Measurements from ENCODE around the gene KRTAP3-2.
"Not testable (repeated sequence)": the region's sequence is repeated elsewhere in the genome, so short reads cannot be mapped to it uniquely, and the experiment has no call there.

Gene KRTAP3-2

DNA sequence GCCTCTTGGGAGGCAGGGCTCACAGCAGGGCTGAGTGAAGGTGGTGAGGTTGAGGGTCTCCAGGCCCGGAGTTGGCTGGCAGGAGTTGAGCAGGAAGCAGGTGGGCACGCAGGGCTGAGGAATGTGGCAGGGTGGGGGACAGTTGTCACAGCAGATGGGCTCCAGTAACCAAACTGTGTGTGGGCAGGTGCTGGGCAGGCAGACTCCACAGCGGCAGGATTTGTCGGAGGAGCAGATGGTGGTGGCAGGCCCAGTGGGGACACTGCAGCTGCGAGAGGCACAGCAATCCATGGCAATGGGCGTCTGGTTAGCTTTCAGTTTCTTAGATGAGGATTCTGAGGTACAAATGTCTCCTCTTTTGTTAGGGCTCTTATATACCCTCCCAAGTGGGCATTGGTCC, at the start of gene KRTAP3-2:
TSS of gene KRTAP3-2 (minus strand) at position 344 of the 400 bp plus-strand sequence. CDS start at position 291, 53 bp downstream.
- DNase-seq (ENCODE audit: low spot score): not testable (repeated sequence)

GRCh38 chr17:41049110-41049509, 49.4 kb upstream of the KRTAP3-2 start:
- no peak for DNase-seq (ENCODE audit: low spot score)

DNA sequence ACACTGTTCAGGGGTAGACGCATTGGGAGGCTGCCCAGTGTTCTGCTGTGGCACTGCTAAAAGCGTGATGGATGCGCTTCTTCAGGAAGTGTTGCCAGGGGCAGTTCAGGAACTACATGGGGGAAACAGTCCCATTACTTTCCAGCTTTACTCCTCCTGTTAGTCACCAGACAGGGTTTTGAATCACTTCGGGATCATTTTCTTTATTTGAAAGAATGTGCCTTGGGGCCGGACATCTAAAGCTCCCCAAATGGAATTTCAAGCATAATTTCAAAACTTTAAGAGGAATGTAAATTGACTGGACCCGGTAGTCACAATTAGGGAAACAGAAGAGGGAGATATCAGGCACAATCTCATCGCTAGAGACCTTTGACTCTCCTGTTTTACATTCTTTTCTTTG, 48.7 kb upstream of the KRTAP3-2 start:
- no peak for DNase-seq (ENCODE audit: low spot score)

DNA sequence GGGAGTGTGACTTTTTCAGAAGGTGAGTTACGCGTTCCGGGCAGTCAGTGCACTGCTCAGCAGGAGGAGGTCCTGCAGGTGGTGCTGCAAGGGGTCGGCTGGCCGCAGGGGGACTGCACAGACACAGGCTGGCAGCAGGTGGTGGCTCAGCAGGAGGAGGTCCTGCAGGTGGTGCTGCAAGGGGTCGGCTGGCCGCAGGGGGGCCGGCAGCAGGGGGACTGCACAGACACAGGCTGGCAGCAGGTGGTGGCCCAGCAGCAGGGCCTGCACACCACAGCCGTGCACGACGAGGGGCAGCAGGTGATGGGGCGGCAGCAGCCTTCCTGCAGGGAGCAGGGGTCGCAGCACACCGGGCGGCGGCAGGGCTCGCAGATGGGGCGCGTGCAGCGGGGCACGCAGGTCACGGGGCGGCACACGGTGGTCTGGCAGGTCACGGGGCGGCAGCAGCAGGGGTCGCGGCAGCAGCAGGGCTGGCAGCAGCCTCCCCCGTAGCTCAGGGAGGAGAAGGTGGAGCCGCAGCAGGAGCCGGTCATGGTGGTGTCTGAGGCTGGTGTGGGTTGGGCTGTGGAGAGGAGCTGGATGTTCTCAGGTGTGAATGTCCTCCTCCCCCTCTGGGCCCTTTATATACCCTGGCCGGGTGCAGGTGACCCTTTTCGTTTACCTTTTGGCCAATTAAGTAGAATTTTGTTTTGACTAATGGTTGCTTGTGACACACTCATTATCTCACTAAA, 47.2 kb upstream of the KRTAP3-2 start, which contains the start of gene KRTAP2-1:
TSS of gene KRTAP2-1 (minus strand) at position 582 of the 731 bp plus-strand sequence. CDS start at position 533, 49 bp downstream.
- DNase-seq (ENCODE audit: low spot score): not testable (repeated sequence)

GRCh38 chr17:41042953-41043352, 43.2 kb upstream of the KRTAP3-2 start:
- DNase-seq (ENCODE audit: low spot score): no peak

- DNase-seq (ENCODE audit: low spot score): not testable (repeated sequence)
Observed at GRCh38 chr17:41040783-41041571, 41.3 kb upstream of the KRTAP3-2 start, which contains the start of gene KRTAP1-1. KRTAP1-1 (minus strand) TSS chr17:41041450; CDS start chr17:41041397, 53 bp downstream.

- DNase-seq (ENCODE audit: low spot score): no peak
Observed at GRCh38 chr17:41037853-41038350, 38.2 kb upstream of the KRTAP3-2 start.

- not testable (repeated sequence) for DNase-seq (ENCODE audit: low spot score)
Observed at GRCh38 chr17:41034346-41034935, 34.7 kb upstream of the KRTAP3-2 start, which contains the start of gene KRTAP1-3. KRTAP1-3 (minus strand) TSS chr17:41034874; CDS start chr17:41034821, 53 bp downstream.

DNA sequence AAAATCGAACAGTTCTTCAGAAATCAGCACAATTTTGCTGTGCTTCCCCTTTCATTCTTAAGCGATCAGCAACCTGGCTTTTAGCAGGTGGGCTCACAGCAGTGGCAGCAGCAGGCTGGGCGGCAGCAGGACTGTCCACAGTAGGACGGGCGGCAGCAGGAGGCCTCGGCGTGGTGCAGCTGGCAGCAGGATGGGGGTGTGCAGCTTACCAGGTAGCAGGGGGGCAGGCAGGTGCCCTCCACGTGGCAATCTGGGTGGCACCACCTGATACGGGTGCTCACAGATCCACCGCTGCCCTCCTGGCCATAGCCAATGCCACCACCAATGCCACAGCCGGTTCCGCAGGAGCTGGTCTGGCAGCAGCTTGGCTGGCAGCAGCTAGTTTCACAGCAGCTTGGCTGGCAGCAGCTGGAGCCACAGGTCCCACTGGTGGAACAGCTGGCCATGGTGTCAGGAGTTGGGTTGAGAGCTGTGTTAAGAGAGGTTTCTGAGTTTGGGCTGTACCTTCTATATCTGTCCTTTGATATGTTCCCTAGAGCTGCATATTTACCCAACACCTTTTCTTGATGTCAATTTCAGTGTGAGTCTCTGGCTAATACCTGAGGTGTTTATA, 30.0 kb upstream of the KRTAP3-2 start, which contains the start of gene KRTAP1-4:
TSS of gene KRTAP1-4 (minus strand) at position 563 of the 613 bp plus-strand sequence. CDS start at position 446, 117 bp downstream.
- DNase-seq (ENCODE audit: low spot score): no peak

GRCh38 chr17:41026715-41027471, 27.2 kb upstream of the KRTAP3-2 start, which contains the start of gene KRTAP1-5:
KRTAP1-5 (minus strand) TSS chr17:41027208; CDS start chr17:41027155, 53 bp downstream.
- no peak for DNase-seq (ENCODE audit: low spot score)

DNA sequence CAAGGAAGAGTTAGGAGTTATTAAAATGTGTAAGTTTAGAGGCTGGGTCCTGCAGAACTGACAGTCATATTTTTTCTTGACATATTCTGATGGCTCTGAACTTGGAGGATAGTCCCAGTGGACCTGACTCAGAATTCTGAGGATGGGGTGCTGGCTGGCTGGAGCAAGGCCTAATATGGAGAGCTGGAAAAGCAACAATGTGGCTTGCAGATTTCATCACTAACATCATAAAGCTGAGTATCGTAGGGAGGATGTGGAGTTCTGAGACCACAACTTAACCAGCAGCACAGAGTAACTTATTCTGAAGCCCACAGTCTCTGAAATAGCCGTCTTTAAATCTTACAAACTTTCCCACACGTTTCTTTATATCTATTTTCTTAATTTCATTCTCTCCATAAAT, 25.0 kb upstream of the KRTAP3-2 start:
- DNase-seq (ENCODE audit: low spot score): no peak

DNA sequence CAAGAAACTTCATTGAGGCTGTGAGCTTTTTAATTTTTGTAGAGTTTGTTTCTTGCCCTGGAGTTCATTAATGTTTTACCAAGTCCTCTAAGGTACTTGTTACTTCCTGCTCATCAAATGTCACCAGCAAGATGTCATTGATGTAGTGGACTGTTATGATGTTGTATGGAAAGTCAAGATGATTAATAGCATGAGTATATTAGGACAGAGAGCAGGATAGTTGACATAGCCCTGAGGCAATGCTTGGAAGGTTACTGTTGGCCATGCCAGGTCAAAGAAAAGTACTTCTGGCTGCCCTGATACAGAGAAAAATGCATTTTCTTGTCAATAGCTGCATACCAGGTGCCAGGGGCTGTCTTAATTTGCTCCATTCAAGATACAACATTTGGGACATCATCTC, 20.6 kb upstream of the KRTAP3-2 start:
- no peak for DNase-seq (ENCODE audit: low spot score)

DNA sequence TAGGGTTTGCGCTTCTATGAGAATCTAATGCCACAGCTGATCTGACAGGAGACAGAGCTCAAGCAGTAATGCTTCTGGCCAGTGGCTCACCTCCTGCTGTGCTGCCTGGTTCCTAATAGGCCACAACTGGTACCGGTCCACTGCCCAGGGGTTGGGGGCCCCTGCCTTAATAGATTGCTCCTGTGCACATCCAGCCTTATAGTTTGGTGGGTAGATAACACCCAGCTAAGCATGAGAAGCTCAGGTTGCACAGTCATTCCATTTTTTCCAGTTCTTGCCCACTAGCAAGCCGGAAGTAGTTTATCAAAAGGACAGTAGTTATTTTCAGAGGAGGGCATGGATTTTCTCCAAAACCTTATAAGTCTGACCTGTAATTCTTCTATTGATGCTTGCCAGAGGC, 19.7 kb upstream of the KRTAP3-2 start:
- DNase-seq (ENCODE audit: low spot score): no peak

GRCh38 chr17:41018541-41018940, 18.8 kb upstream of the KRTAP3-2 start:
- no peak for DNase-seq (ENCODE audit: low spot score)

DNA sequence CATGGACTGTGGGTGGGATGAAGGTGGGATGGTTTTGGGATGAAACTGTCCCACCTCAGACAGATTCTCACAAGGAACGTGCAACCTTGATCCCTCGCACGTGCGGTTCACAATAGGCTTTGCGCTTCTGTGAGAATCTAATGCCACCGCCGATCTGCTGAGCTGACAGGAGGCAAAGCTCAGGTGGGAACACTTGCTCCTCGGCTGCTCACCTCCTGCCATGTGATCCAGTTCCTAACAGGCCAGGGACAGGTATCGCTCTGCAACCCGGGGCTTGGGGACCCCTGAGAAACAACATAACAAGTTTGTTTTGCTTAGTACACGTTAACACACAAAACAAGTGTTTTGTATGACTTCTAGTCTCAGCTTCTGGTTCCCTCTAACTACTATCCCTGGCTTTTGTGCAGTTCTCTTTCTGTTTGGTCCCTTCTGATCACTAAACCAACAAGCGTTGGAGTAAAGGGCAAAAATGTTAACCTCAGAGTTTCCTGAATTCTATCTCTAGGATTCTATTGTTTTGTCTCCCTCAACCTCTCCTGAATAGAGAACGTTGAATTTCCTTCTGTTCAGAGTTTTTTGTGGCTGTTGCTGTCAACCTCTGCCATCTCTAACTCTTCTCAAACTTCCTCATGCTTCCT, 17.0 kb upstream of the KRTAP3-2 start:
- DNase-seq (ENCODE audit: low spot score): no peak

DNA sequence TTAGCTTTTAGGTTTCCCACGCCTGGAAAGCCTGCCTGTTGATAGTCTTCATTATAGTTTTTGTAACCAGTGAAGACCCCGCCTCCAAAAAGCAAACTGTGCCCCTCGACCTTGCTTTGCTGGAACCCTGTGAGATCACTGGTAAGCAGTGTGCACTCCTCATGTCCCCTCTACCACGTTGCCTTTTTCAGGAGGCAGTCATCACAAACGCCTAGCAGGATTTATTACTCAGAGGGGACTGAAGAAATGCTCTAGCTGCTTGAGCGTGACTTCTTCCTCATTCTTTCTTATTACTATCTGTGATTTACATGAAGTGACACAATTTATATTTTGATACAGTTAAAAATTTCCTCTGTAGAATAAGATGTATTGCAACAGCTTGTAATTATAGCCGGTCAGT, 15.7 kb upstream of the KRTAP3-2 start:
- DNase-seq (ENCODE audit: low spot score): no peak

GRCh38 chr17:41013606-41014005, 13.9 kb upstream of the KRTAP3-2 start:
- DNase-seq (ENCODE audit: low spot score): no peak

DNA sequence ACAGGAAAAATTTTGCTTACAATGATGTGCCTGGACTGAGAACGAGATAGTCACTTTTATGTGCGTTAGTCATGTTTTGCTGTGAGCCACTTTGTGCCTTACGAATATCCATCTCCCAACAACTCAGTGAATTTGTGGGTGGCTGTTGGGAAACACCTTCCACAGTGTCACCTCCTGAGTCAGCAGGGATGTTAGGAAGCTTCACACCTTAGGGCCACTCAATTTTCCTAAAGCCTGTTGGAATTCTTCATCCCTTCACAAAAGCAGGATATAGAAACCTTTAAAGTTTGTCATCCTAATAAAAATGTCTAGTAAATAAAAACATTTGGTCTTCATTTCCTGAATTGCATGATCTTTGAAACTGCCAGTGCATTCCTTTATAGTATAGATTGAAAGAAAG, 13.5 kb upstream of the KRTAP3-2 start:
- DNase-seq (ENCODE audit: low spot score): no peak

GRCh38 chr17:41012326-41013120, 12.8 kb upstream of the KRTAP3-2 start:
- no peak for DNase-seq (ENCODE audit: low spot score)

All from putamen (tissue), 1 donor.